C4-2B (cell line): Measurements from ENCODE around the gene CCR5AS.
A peak's percentile ranks its signal among the peaks of the same experiment; 100 is the strongest.
"Not testable (repeated sequence)": the region's sequence is repeated elsewhere in the genome, so short reads cannot be mapped to it uniquely, and the experiment has no call there.

Experiments
- H3K27ac ChIP-seq: fragments of 450-650 bp; 2 replicates; pipeline ENCODE4 v1.5.1; 2017
- ZFX ChIP-seq: fragments of 450-650 bp; IDR thresholded peaks from 2 replicates; pipeline ENCODE4 v1.6.1; 2017
- TF ChIP-seq, protein P1 (sequence below): fragments of 450-650 bp; conservative IDR thresholded peaks from 2 replicates; pipeline ENCODE4 v1.5.1; 2017; ENCODE audit warnings: mild to moderate bottlenecking

The CCR5AS gene

DNA sequence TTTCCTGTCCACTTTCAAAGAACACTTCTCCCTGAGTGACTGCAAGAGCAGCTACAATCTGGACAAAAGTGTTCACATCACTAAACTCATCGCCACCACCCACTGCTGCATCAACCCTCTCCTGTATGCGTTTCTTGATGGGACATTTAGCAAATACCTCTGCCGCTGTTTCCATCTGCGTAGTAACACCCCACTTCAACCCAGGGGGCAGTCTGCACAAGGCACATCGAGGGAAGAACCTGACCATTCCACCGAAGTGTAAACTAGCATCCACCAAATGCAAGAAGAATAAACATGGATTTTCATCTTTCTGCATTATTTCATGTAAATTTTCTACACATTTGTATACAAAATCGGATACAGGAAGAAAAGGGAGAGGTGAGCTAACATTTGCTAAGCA, 2.0 kb upstream of the CCR5AS start:
- no peak overlapping the region for H3K27ac ChIP-seq
- TF ChIP-seq, protein P1, sequence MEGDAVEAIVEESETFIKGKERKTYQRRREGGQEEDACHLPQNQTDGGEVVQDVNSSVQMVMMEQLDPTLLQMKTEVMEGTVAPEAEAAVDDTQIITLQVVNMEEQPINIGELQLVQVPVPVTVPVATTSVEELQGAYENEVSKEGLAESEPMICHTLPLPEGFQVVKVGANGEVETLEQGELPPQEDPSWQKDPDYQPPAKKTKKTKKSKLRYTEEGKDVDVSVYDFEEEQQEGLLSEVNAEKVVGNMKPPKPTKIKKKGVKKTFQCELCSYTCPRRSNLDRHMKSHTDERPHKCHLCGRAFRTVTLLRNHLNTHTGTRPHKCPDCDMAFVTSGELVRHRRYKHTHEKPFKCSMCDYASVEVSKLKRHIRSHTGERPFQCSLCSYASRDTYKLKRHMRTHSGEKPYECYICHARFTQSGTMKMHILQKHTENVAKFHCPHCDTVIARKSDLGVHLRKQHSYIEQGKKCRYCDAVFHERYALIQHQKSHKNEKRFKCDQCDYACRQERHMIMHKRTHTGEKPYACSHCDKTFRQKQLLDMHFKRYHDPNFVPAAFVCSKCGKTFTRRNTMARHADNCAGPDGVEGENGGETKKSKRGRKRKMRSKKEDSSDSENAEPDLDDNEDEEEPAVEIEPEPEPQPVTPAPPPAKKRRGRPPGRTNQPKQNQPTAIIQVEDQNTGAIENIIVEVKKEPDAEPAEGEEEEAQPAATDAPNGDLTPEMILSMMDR: no peak
- no peak for TF ChIP-seq ZFX

DNA sequence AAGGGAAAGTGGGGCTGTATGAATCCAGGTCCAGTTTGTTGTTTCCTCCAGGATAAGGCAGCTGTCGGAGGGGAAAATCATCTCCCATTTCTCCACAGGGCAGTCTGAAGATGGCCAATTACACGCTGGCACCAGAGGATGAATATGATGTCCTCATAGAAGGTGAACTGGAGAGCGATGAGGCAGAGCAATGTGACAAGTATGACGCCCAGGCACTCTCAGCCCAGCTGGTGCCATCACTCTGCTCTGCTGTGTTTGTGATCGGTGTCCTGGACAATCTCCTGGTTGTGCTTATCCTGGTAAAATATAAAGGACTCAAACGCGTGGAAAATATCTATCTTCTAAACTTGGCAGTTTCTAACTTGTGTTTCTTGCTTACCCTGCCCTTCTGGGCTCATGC, 1.1 kb upstream of the CCR5AS start:
- no peak overlapping the region for H3K27ac ChIP-seq
- no peak for TF ChIP-seq ZFX
- TF ChIP-seq, protein P1: no peak

DNA sequence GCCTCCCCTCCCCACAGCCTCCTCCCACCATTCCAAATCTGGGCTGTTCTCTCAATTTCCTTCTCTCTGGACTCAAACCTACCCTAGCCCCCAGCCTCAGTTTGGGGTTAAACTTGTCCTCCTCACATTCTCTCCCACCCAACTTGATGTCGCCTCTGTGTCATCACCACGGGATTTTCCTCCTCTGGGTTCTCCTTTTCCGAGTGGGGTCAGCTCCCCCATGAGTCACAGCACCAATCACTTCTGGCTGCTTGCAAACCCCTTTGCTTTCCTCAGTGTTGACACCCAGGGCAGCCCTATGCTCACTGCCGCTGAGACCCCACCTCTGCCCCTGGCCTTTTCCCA, 451 bp downstream of the CCR5AS start:
- peak overlapping the region; percentile 71; the same call in 1 of the 2 replicates for H3K27ac ChIP-seq
- TF ChIP-seq ZFX: no peak
- TF ChIP-seq, protein P1: no peak

DNA sequence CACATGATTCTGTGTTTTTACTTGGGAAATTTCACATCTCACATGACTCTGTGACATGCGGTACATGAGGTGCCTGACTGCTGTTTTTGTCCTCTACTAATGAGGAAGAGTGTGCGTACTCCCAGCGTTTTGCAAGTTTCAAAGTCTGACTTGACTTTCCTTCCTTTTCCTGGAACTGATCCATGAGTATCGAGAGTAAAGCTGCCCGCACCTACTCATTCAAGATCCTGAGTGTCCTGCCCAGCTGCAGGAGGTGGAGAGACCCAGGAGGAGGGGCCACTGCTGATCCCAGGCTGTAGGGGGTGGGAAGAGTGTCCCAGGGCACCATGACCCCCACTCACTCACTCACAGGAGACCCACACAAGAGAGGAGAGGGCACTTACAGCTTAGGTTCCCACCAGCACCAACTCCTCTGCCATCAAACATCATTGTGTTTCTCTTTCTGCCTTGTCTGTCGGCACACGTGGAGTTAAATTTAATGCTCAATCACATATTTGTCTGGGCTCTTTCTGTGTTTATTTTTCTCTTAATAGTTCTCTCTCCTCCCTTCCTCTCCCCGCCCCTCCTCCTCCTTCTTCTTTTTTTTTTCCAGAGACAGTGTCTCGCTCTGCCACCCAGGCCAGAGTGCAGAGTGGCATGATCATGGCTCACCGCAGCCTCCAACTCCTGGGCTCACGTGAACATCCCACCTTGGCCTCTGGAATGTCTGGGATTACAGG, 1.4 kb downstream of the CCR5AS start:
- peak overlapping the region; percentile 71 for H3K27ac ChIP-seq
- no peak for TF ChIP-seq ZFX
- TF ChIP-seq, protein P1: no peak

DNA sequence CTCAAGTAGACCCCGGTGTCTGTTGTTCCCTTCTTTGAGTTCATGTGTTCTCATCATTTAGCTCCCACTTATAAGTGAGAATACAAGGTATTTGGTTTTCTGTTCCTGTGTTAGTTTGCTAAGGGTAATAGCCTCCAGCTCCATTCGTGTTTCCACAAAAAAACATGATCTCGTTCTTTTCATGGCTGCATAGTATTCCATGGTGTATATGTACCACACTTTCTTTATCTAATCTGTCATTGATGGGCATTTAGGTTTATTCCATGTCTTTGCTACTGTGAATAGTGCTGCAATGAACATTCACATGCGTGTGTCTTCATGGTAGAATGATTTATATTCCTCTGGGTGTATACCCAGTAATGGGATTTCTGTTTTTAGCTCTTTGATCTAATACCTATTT, 4.0 kb downstream of the CCR5AS start:
- H3K27ac ChIP-seq: not testable (repeated sequence)

DNA sequence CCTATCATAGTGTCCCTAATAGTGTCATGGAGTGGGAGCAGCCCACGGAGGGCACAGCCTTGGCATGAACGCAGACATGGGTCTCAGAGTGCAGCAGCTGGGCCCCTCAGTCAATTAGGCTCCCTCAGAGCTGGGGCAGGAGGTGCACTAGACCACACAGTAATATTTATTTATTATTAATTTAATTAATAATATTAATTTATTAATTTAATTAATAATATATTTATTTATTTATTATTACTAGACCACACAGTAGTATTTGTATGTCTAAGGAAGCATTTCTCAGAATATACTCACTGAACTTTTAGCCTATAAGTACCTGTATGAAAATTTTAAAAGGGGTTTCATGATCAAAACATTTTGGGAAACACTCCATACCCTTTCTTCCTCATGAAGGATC, 5.3 kb downstream of the CCR5AS start:
- no peak for TF ChIP-seq ZFX
- TF ChIP-seq, protein P1: no peak
- H3K27ac ChIP-seq: no peak overlapping the region

DNA sequence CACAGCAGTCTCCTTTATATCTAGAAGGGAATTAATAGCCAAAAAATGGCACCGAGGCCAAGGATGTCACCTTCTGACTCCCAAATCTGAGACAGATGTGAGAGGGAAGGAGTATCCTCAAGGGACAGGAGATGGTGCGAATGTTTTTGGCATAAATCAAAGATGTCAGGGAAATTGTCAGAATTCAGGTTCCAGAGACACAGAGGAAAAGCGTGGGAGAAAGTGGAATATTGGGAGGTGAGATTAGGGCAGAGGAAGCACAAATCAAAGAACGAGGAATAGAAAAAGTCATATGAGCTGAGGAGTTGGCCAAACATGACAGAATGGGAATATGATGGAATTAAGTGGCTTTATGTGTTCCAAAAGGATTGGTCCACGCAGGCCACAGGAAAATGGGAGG, 6.0 kb downstream of the CCR5AS start:
- TF ChIP-seq ZFX: no peak
- H3K27ac ChIP-seq: no peak overlapping the region

DNA sequence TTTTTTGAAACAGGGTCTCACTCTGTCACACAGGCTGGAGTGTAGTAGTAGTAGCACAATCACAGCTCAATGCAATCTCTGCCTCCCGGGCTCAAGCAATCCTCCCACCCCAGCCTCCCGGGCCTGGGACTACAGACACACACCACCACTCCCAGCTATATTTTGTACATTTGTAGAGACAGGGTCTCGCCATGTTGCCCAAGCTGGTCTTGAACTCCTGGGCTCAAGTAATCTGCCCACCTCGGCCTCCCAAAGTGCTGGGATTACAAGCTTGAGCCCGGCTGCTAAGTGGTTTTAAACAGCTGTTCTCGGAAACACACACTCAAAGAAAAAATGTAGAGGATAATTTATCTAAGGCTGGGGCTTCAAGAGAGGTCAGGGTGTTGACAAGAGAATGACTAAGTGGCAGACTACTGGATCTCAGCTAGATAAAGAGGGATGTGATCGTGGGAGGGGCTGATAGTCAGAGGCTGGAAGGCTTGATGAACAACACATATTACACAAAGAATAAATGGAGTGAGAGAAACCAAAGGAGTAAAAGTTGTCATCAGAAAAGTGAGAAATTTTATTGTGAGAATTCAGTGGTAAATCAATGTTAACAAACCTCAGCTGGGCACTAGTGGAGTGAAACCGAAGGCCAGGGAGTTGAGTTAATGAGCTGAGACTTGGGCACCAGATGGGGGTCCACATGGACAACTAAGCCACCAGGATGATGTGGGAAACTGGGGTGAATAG, 6.7 kb downstream of the CCR5AS start:
- TF ChIP-seq, protein P1: no peak
- no peak overlapping the region for H3K27ac ChIP-seq
